CD8-positive, alpha-beta memory T cell (primary cell): ENCODE measurements around the gene ZIC2. TPM values are rescaled to one million over a fixed set of nuclear protein-coding genes. Genes with fewer than 3 reads are reported as not detected.

Experiments used
- CTCF ChIA-PET: fragments of 350-600 bp; sonication (Branson Sonifier 250); formaldehyde crosslinking; loops from one replicate; lab custom pipeline; 2021; ENCODE audit warnings: antibody characterized with exemption; lab: Charles Lee
- POLR2A ChIA-PET: fragments of 350-600 bp; sonication (Branson Sonifier 250); formaldehyde crosslinking; loops from one replicate; lab custom pipeline; 2021; ENCODE audit warnings: antibody characterized with exemption; lab: Charles Lee
- DNase-seq, 5 donors: peaks; one replicate each; pipeline versions ENCODE4 v3.0.0 to v3.0.0-alpha.2; 2020 to 2022; ENCODE audit warnings: mixed read lengths in 1 of 5
- H3K27ac ChIP-seq: one replicate; pipeline ENCODE4 v1.7.0; 2013; ENCODE audit warnings: low read depth, mild to moderate bottlenecking, low read length, moderate library complexity
- H3K27me3 ChIP-seq: 2 replicates; pipeline ENCODE4 v1.7.0; 2013; ENCODE audit warnings: low read length, mild to moderate bottlenecking; ENCODE audit not compliant: insufficient read depth, poor library complexity, severe bottlenecking
- H3K36me3 ChIP-seq: 2 replicates; pipeline ENCODE4 v1.7.0; 2013; ENCODE audit warnings: mild to moderate bottlenecking, low read length, moderate library complexity; ENCODE audit not compliant: insufficient read depth
- H3K4me1 ChIP-seq: 2 replicates; pipeline ENCODE4 v1.7.0; 2013; ENCODE audit warnings: mild to moderate bottlenecking, low read length, moderate library complexity; ENCODE audit not compliant: insufficient read depth
- H3K4me3 ChIP-seq: 2 replicates; pipeline ENCODE4 v1.7.0; 2013; ENCODE audit warnings: mild to moderate bottlenecking, low read length
- H3K9me3 ChIP-seq: 2 replicates; pipeline ENCODE4 v1.7.0; 2013; ENCODE audit warnings: mild to moderate bottlenecking, low read length
- H3K27ac Mint-ChIP-seq, 8 donors: one replicate each; pipeline ENCODE4 v1.8.0; 2020 to 2021; ENCODE audit warnings: mixed read lengths in 8 of 8, mild to moderate bottlenecking in 6 of 8, inconsistent platforms in 3 of 8, moderate library complexity in 3 of 8
- H3K27me3 Mint-ChIP-seq, 2 donors: one replicate each; pipeline ENCODE4 v1.8.0; 2020 to 2021; ENCODE audit warnings: mixed read lengths in 2 of 2, mild to moderate bottlenecking in 1 of 2, moderate library complexity in 1 of 2
- H3K36me3 Mint-ChIP-seq, 3 donors: one replicate each; pipeline ENCODE4 v1.8.0; 2020 to 2021; ENCODE audit warnings: mixed read lengths in 3 of 3, inconsistent platforms in 1 of 3, mild to moderate bottlenecking in 1 of 3
- H3K4me1 Mint-ChIP-seq, 3 donors: one replicate each; pipeline ENCODE4 v1.8.0; 2020 to 2021; ENCODE audit warnings: mixed read lengths in 3 of 3, inconsistent platforms in 1 of 3, mild to moderate bottlenecking in 1 of 3
- H3K4me3 Mint-ChIP-seq, 7 donors: one replicate each; pipeline ENCODE4 v1.8.0; 2020 to 2021; ENCODE audit warnings: mixed read lengths in 7 of 7, mild to moderate bottlenecking in 6 of 7, moderate library complexity in 4 of 7, inconsistent platforms in 2 of 7
- H3K9me3 Mint-ChIP-seq, 5 donors: one replicate each; pipeline ENCODE4 v1.8.0; 2020 to 2022; ENCODE audit warnings: mixed read lengths in 5 of 5, mild to moderate bottlenecking in 3 of 5, moderate library complexity in 2 of 5, inconsistent platforms in 1 of 5
- polyA plus RNA-seq: library from polyadenylated mRNA; unstranded; fragments of 300-500 nt; fragmentation: Illumina TruSeq; gene quantifications from one replicate; pipeline ENCODE4 v1.2.3, GENCODE V29; 2021
- total RNA-seq, 2 experiments: library from RNA; stranded (reverse); gene quantifications; one replicate each; pipeline ENCODE4 v1.2.3, GENCODE V29; 2021

Gene ZIC2
- total and polyA plus RNA-seq, 3 experiments from 2014 or later, result not detected

GRCh38 chr13:99955107-99955746, 26.4 kb upstream of the ZIC2 start:
- Histone ChIP-seq H3K9me3 (no peaks in the 10 kb centered on the region), H3K36me3 (no peaks in the 10 kb centered on the region), H3K27me3 (peaks cover 55% of the 10 kb centered on the region), H3K4me1 (peaks cover 35% of the 10 kb centered on the region), H3K4me3 (no peak overlapping the region), H3K27ac (no peak overlapping the region)
- H3K36me3 Mint-ChIP-seq, result no peaks in the 10 kb centered on the region
- no peak overlapping the region for H3K27ac Mint-ChIP-seq
- peak overlapping the region in 2 of 7 donors; percentile 6 to 81 for H3K4me3 Mint-ChIP-seq
- CTCF ChIA-PET, result interaction anchor here (0.9 kb wide), 1 partner anchor 15 kb away, joined by 3 read pairs; no protein-coding TSS in a partner anchor
- H3K4me1 Mint-ChIP-seq, result peaks cover 17 to 40% (median 32%) of the 10 kb centered on the region in 3 donors
- no peak for DNase-seq
- POLR2A ChIA-PET, result no interaction called here
- H3K27me3 Mint-ChIP-seq, result peaks cover 71 to 91% of the 10 kb centered on the region in 2 donors
- H3K9me3 Mint-ChIP-seq, result peaks cover 0 to 7% (median 0%) of the 10 kb centered on the region in 5 donors

GRCh38 chr13:99955747-99956472, 25.7 kb upstream of the ZIC2 start:
- Histone ChIP-seq H3K27ac (no peak overlapping the region), H3K4me1 (peaks cover 36% of the 10 kb centered on the region), H3K9me3 (no peaks in the 10 kb centered on the region), H3K4me3 (no peak overlapping the region), H3K36me3 (no peaks in the 10 kb centered on the region), H3K27me3 (peaks cover 60% of the 10 kb centered on the region)
- peaks cover 74 to 91% of the 10 kb centered on the region in 2 donors for H3K27me3 Mint-ChIP-seq
- H3K4me1 Mint-ChIP-seq, result peaks cover 18 to 41% (median 33%) of the 10 kb centered on the region in 3 donors
- peaks cover 0 to 7% (median 0%) of the 10 kb centered on the region in 5 donors for H3K9me3 Mint-ChIP-seq
- ChIA-PET POLR2A (no interaction called here), CTCF (no interaction called here)
- peak overlapping the region in 1 of 8 donors; percentile 56 for H3K27ac Mint-ChIP-seq
- DNase-seq, result no peak
- peak overlapping the region in 5 of 7 donors; percentile 39 to 70 (median 62) for H3K4me3 Mint-ChIP-seq
- no peaks in the 10 kb centered on the region for H3K36me3 Mint-ChIP-seq

- no peaks in the 10 kb centered on the region for H3K9me3 ChIP-seq
- POLR2A ChIA-PET, result interaction anchor here (0.6 kb wide), 1 partner anchor 78 kb away, joined by 5 read pairs; no protein-coding TSS in a partner anchor
- DNase-seq, result no peak
Measured at GRCh38 chr13:99956473-99957349, 24.9 kb upstream of the ZIC2 start.

GRCh38 chr13:99958406-99959126, 23.0 kb upstream of the ZIC2 start:
- H3K4me1 Mint-ChIP-seq, result peaks cover 18 to 41% (median 33%) of the 10 kb centered on the region in 3 donors
- ChIA-PET POLR2A (interaction anchor here (0.6 kb wide), 1 partner anchor 11 kb away, joined by 5 read pairs; no protein-coding TSS in a partner anchor), CTCF (no interaction called here)

More at GRCh38 chr13:99956473-99957349, 24.9 kb upstream of the ZIC2 start:
- Histone ChIP-seq H3K36me3 (no peaks in the 10 kb centered on the region), H3K27ac (no peak overlapping the region), H3K4me1 (peaks cover 36% of the 10 kb centered on the region), H3K4me3 (peak overlapping the region; percentile 26), H3K27me3 (peaks cover 68% of the 10 kb centered on the region)
- H3K9me3 Mint-ChIP-seq, result peaks cover 0 to 7% (median 0%) of the 10 kb centered on the region in 5 donors
- peak overlapping the region; percentile 55 to 89 (median 65) for H3K4me3 Mint-ChIP-seq
- H3K36me3 Mint-ChIP-seq, result no peaks in the 10 kb centered on the region
- H3K27me3 Mint-ChIP-seq, result peaks cover 75 to 92% of the 10 kb centered on the region in 2 donors
- CTCF ChIA-PET, result interaction anchor here (0.6 kb wide), 1 partner anchor 61 kb away, joined by 3 read pairs; no protein-coding TSS in a partner anchor
- peak overlapping the region in 1 of 8 donors; percentile 55 for H3K27ac Mint-ChIP-seq
- peaks cover 18 to 41% (median 33%) of the 10 kb centered on the region in 3 donors for H3K4me1 Mint-ChIP-seq

GRCh38 chr13:99959127-99959539, 22.5 kb upstream of the ZIC2 start:
- Histone ChIP-seq H3K36me3 (no peaks in the 10 kb centered on the region), H3K9me3 (no peaks in the 10 kb centered on the region), H3K4me3 (no peak overlapping the region), H3K27me3 (peaks cover 83% of the 10 kb centered on the region), H3K27ac (no peak overlapping the region), H3K4me1 (peaks cover 36% of the 10 kb centered on the region)
- ChIA-PET POLR2A (interaction anchor here (0.6 kb wide), 1 partner anchor 11 kb away, joined by 5 read pairs; no protein-coding TSS in a partner anchor), CTCF (no interaction called here)
- DNase-seq, result no peak
- H3K27me3 Mint-ChIP-seq, result peaks cover 83 to 94% of the 10 kb centered on the region in 2 donors
- H3K9me3 Mint-ChIP-seq, result peaks cover 0 to 7% (median 0%) of the 10 kb centered on the region in 5 donors
- no peaks in the 10 kb centered on the region for H3K36me3 Mint-ChIP-seq
- peak overlapping the region in 3 of 8 donors; percentile 57 to 70 (median 66) for H3K27ac Mint-ChIP-seq
- peaks cover 18 to 41% (median 33%) of the 10 kb centered on the region in 3 donors for H3K4me1 Mint-ChIP-seq
- H3K4me3 Mint-ChIP-seq, result peak overlapping the region in 3 of 7 donors; percentile 27 to 61 (median 38)

More at GRCh38 chr13:99958406-99959126, 23.0 kb upstream of the ZIC2 start:
- peak overlapping the region in 2 of 8 donors; percentile 57 to 70 for H3K27ac Mint-ChIP-seq
- DNase-seq, result no peak
- Histone ChIP-seq H3K27me3 (peaks cover 83% of the 10 kb centered on the region), H3K27ac (no peak overlapping the region), H3K36me3 (no peaks in the 10 kb centered on the region), H3K9me3 (no peaks in the 10 kb centered on the region), H3K4me1 (peaks cover 36% of the 10 kb centered on the region), H3K4me3 (no peak overlapping the region)
- peaks cover 0 to 7% (median 0%) of the 10 kb centered on the region in 5 donors for H3K9me3 Mint-ChIP-seq
- no peaks in the 10 kb centered on the region for H3K36me3 Mint-ChIP-seq
- peak overlapping the region in 5 of 7 donors; percentile 1 to 57 (median 4) for H3K4me3 Mint-ChIP-seq
- peaks cover 83 to 94% of the 10 kb centered on the region in 2 donors for H3K27me3 Mint-ChIP-seq

GRCh38 chr13:99959540-99960230, 21.9 kb upstream of the ZIC2 start:
- no peak for DNase-seq
- Histone ChIP-seq H3K27ac (no peak overlapping the region), H3K4me3 (peak overlapping the region; percentile 19), H3K36me3 (no peaks in the 10 kb centered on the region), H3K9me3 (no peaks in the 10 kb centered on the region), H3K4me1 (peaks cover 36% of the 10 kb centered on the region), H3K27me3 (peaks cover 83% of the 10 kb centered on the region)
- peaks cover 18 to 41% (median 33%) of the 10 kb centered on the region in 3 donors for H3K4me1 Mint-ChIP-seq
- peak overlapping the region; percentile 56 to 78 (median 70) for H3K4me3 Mint-ChIP-seq
- ChIA-PET CTCF (no interaction called here), POLR2A (interaction anchor here (0.6 kb wide), 1 partner anchor 18 kb away, joined by 6 read pairs; no protein-coding TSS in a partner anchor)
- peaks cover 79 to 94% of the 10 kb centered on the region in 2 donors for H3K27me3 Mint-ChIP-seq
- H3K27ac Mint-ChIP-seq, result peak overlapping the region in 2 of 8 donors; percentile 57 to 70
- peaks cover 0 to 7% (median 0%) of the 10 kb centered on the region in 5 donors for H3K9me3 Mint-ChIP-seq
- no peaks in the 10 kb centered on the region for H3K36me3 Mint-ChIP-seq
